GM10266 (cell line): Measurements from ENCODE around the gene ELMO1.

Source experiments
- DNase-seq: peaks from one replicate; pipeline ENCODE4 v3.0.0; 2012; ENCODE audit errors: extremely low spot score
- CTCF ChIP-seq: IDR thresholded peaks from 2 replicates; pipeline ENCODE4 v1.5.1; 2012; ENCODE audit warnings: mild to moderate bottlenecking, low read depth; ENCODE audit not compliant: control insufficient read depth, insufficient read depth; ENCODE audit errors: missing control alignments

ELMO1 gene

GRCh38 chr7:37052705-37053104 lies 396.0 kb downstream of the ELMO1 start:
- no peak for TF ChIP-seq CTCF
- DNase-seq = no peak

- TF ChIP-seq CTCF = no peak
- DNase-seq = no peak
Measured at GRCh38 chr7:37050801-37051200, 397.9 kb downstream of the ELMO1 start.

GRCh38 chr7:37048674-37049073 lies 400.0 kb downstream of the ELMO1 start:
- DNase-seq = no peak
- no peak for TF ChIP-seq CTCF

DNA sequence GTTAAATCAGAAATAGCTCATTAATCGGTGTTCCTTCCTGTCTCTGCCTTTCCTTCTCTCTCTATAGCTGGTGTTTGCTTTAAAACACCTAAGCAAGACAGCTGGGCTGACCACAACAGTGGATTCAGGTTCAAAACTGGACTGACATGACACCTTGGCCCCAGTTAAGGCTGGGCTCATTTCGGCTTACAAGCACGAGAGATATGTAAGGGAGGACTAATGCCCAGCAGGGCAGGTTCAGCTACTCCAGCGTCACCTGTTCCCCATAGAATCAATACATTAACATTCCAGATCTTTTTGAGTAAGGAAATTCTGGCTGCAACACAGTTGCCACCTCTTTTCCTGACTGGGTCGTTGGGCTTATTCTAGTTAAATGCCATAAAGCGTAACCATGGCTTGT lies 401.4 kb downstream of the ELMO1 start:
- DNase-seq = no peak
- TF ChIP-seq CTCF = no peak

DNA sequence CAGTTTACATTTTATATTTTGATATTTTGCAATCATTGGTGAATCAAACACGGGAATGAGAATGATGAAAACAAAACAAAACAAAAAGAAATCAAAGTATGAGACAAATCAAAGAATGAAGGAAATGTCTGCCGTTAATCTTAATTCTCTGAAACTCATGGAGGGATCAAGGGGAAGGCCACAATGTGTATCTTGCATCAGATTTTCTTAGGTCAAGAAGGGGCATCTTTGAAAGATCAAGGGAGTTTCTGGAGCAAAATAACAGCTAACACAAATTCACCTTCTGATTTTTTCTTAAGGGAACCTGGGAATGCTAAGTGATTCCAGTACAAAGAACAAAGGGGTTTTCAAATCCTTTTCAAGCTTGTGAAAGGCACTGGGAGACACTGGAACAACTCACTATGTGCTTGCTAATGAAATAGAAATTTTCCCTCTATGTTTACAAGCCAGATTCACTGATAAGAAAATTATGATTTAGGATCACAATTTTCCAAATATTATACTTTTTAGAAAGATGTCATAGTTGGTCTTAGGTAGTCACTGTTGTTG lies 402.1 kb downstream of the ELMO1 start:
- no peak for DNase-seq
- no peak for TF ChIP-seq CTCF

GRCh38 chr7:37045681-37046179 lies 402.9 kb downstream of the ELMO1 start:
- DNase-seq = no peak
- TF ChIP-seq CTCF = no peak

DNA sequence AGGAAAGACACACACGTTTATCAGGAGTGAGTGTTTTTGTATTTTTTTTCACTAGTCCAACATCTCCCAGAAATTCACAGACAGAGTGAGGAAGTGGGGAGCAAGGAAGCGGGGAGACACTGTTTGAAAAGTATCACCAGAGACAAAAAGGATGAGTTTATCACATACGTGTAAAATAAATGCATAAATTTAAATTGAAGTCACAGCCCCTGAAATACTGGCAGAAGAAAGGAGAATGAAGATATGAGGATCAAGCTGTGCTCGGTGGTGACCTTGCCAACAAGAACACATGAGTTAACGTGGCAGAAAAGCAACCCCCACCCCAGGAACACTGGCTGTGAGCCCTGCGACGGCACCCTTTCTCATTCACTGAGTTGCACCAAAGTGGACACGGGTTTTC lies 407.2 kb downstream of the ELMO1 start:
- TF ChIP-seq CTCF = no peak
- no peak for DNase-seq
